Measurements from ENCODE around the gene SIGLEC7. TPM values are rescaled to one million over a fixed set of nuclear protein-coding genes. Genes with fewer than 3 reads are reported as not detected.
A peak's percentile ranks its signal among the peaks of the same experiment; 100 is the strongest.

The SIGLEC7 gene
- total RNA-seq, 6 experiments from 2014 or later = 2.4 to 7.3 (median 3.9) TPM

DNA sequence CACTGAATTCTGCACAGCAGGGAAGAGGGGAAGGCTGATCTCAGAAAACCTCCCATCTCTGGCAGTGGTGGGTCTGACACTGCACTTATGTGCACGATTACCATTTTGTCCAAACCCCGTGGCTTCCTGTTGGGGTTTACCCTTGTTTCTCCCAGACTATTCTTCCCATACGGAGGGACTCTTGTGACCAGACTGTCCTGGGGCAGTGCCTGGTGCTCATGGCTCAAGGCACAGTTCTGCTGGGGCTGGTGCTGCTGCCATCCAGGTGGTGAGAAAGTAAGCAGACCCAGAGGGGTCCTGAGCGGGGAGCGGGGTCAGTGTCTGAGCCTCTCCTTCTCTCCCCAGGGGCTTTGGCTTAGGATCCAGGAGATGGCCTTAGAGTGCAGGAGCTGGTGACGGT is 22.5 kb upstream of the SIGLEC7 start:
- H3K27ac ChIP-seq = no peak overlapping the region
- H3K9me3 ChIP-seq = no peaks in the 10 kb centered on the region
- no peak for TF ChIP-seq POLR2A (IDR thresholded peaks at IDR 0.05)
- TF ChIP-seq, protein P1, sequence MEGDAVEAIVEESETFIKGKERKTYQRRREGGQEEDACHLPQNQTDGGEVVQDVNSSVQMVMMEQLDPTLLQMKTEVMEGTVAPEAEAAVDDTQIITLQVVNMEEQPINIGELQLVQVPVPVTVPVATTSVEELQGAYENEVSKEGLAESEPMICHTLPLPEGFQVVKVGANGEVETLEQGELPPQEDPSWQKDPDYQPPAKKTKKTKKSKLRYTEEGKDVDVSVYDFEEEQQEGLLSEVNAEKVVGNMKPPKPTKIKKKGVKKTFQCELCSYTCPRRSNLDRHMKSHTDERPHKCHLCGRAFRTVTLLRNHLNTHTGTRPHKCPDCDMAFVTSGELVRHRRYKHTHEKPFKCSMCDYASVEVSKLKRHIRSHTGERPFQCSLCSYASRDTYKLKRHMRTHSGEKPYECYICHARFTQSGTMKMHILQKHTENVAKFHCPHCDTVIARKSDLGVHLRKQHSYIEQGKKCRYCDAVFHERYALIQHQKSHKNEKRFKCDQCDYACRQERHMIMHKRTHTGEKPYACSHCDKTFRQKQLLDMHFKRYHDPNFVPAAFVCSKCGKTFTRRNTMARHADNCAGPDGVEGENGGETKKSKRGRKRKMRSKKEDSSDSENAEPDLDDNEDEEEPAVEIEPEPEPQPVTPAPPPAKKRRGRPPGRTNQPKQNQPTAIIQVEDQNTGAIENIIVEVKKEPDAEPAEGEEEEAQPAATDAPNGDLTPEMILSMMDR (IDR thresholded peaks at IDR 0.05) = no peak
- no peaks in the 10 kb centered on the region for H3K27me3 ChIP-seq
- no peaks in the 10 kb centered on the region for H3K4me1 ChIP-seq
- intact Hi-C loops (cut with DNase I) = loop anchor here in 1 of 2 donors (10.0 kb wide), 1 partner anchor 475 kb away; no protein-coding TSS in a partner anchor
- H3K36me3 ChIP-seq = no peaks in the 10 kb centered on the region
- ATAC-seq (peak in 2 of 4 donors; percentile 21 to 34), DNase-seq (peak in 1 of 3 donors; percentile 40)
- H3K4me3 ChIP-seq = no peak overlapping the region
- WGBS (ENCODE audit: insufficient coverage, low coverage, low lambda C conversion rate, missing lambda C conversion rate) = 21% methylated on average over 2 of the region's 6 CpGs

DNA sequence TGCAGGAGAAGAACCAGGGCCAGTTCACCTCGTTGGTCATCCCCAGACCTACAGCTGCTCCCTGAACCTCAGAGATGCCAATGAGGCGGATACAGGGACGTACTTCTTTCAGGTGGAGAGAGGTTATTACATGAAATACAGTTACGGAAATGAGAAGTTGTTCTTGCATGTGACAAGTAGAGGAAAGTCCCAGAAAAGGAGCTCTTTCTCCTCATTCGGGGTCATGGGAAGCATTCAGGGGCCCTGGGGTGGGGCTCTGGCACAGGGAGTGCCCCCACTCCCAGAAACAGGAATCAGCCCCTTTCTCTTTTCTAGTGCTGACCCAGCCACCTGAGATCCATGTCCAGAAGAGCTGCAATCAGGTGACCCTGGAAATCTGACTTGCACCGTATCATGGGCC is 21.9 kb upstream of the SIGLEC7 start:
- Histone ChIP-seq H3K4me3 (no peak overlapping the region), H3K36me3 (no peaks in the 10 kb centered on the region), H3K27me3 (no peaks in the 10 kb centered on the region), H3K27ac (no peak overlapping the region), H3K9me3 (no peaks in the 10 kb centered on the region), H3K4me1 (no peaks in the 10 kb centered on the region)
- intact Hi-C loops (cut with DNase I) = no loop called here
- no peak for ATAC-seq
- TF ChIP-seq, protein P1 (IDR thresholded peaks at IDR 0.05) = no peak
- no peak for TF ChIP-seq POLR2A (IDR thresholded peaks at IDR 0.05)
- 53% methylated on average over 3 of the region's 6 CpGs for WGBS (ENCODE audit: insufficient coverage, low coverage, low lambda C conversion rate, missing lambda C conversion rate)
- DNase-seq = peak in 1 of 3 donors; percentile 9

DNA sequence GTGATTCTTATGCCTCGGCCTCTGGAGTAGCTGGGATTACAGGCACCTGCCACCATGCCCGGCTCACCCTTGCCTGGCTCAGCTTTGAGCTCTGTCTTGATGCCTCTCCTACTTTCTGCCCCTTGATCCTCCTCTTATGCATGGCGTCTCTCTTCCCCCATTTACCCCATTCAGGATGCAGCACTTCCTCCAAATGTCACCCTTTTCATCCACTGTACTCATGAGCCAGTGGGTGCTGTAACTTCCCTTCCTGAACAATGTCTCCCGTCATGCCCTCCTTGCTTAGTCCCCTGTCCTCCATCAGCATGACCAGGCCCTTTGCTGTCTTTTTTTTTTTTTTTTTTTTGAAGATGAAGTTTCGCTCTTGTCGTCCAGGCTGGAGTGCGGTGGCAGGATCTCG is 20.8 kb upstream of the SIGLEC7 start:
- WGBS (ENCODE audit: insufficient coverage, low coverage, low lambda C conversion rate, missing lambda C conversion rate) = 77% methylated on average over 7 of the region's 8 CpGs
- no peaks in the 10 kb centered on the region for H3K27me3 ChIP-seq
- ATAC-seq (peak in 3 of 4 donors; percentile 5 to 19 (median 13)), DNase-seq (peak in 1 of 3 donors; percentile 33)
- H3K36me3 ChIP-seq = no peaks in the 10 kb centered on the region
- H3K4me1 ChIP-seq = no peaks in the 10 kb centered on the region
- H3K4me3 ChIP-seq = no peak overlapping the region
- peak overlapping the region in 1 of 3 donors; percentile 54 for H3K27ac ChIP-seq
- TF ChIP-seq, protein P1 (IDR thresholded peaks at IDR 0.05) = no peak
- TF ChIP-seq POLR2A (IDR thresholded peaks at IDR 0.05) = no peak
- intact Hi-C loops (cut with DNase I) = no loop called here
- H3K9me3 ChIP-seq = no peaks in the 10 kb centered on the region

DNA sequence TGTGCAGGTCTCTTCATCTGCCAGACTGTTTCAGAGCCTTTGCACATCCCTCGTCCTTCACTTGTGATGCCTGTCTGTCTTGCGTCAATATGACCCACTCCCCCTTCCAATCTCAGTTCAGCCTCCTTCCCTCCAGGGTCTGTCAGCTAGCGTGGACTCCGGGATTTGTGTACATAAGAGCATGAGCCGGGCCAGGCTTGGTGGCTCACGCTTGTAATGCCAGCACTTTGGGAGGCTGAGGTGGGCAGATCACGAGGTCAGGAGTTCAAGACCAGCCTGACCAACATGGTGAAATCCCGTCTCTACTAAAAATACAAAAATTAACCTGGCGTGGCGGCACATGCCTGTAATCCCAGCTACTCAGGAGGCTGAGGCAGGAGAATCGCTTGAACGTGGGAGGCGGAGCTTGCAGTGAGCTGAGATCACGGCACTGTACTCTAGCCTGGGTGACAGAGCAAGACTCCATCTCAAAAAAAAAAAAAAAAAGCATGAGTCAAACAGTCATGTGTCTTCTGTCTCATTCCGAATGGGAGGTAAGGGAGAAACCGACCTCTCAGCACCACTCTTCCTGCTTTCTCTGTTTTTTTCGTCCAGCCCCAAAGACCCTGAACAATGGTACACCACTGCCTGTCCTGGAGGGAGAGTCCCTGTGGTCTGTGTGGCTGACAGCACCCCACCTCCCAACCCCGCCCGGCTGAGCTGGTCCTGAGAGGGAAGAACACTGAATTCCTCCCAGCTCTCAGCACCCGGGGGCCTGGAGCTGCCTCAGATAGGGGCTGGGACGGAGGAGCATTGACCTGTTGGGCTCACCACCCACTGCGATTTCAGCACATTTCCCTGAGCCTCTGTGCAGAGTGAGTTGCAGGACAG is 19.8 kb upstream of the SIGLEC7 start:
- H3K9me3 ChIP-seq = no peaks in the 10 kb centered on the region
- whole genome bisulfite sequencing (ENCODE audit: insufficient coverage, low coverage, low lambda C conversion rate, missing lambda C conversion rate) = 40% methylated on average over 20 of the region's 22 CpGs
- H3K4me3 ChIP-seq = no peak overlapping the region
- H3K27ac ChIP-seq = peak overlapping the region; percentile 47 to 78 (median 60)
- intact Hi-C loops (cut with DNase I) = no loop called here
- H3K36me3 ChIP-seq = no peaks in the 10 kb centered on the region
- TF ChIP-seq, protein P1 (IDR thresholded peaks at IDR 0.05) = no peak
- TF ChIP-seq POLR2A (IDR thresholded peaks at IDR 0.05) = peak; percentile 10
- no peaks in the 10 kb centered on the region for H3K27me3 ChIP-seq
- peak in 1 of 3 donors; percentile 65 for DNase-seq
- H3K4me1 ChIP-seq = no peaks in the 10 kb centered on the region
- peak; percentile 12 to 30 (median 20) for ATAC-seq
